Left lung (tissue), 14 donors: ENCODE measurements around the gene VWDE. TPM values are rescaled to one million over a fixed set of nuclear protein-coding genes. Genes with fewer than 3 reads are reported as not detected.
A peak's percentile ranks its signal among the peaks of the same experiment; 100 is the strongest.
"Not testable (repeated sequence)": the region's sequence is repeated elsewhere in the genome, so short reads cannot be mapped to it uniquely, and the experiment has no call there.

Experiments
- ATAC-seq: fragments of 200-7000 bp; cut with Tn5 transposase; one replicate; pipeline ENCODE4 v1.9.1; 2020; ENCODE audit warnings: moderate library complexity
- DNase-seq, 4 donors: peaks; one replicate each; pipeline ENCODE4 v3.0.0-alpha.2; 2013 to 2020
- H3K27ac ChIP-seq, 2 donors: fragments of 200-600 bp; sonication (generic) in 1 of 2; one replicate each; pipeline versions ENCODE4 v1.5.0 to v1.8.0; 2020 to 2021
- H3K27me3 ChIP-seq, 2 donors: fragments of 200-600 bp; sonication (generic) in 1 of 2; one replicate each; pipeline versions ENCODE4 v1.5.0 to v1.8.0; 2020 to 2021
- H3K36me3 ChIP-seq, 2 donors: fragments of 200-600 bp; sonication (generic) in 1 of 2; one replicate each; pipeline versions ENCODE4 v1.5.0 to v1.8.0; 2020 to 2021
- H3K4me1 ChIP-seq, 2 donors: fragments of 200-600 bp; one replicate each; pipeline ENCODE4 v1.8.0; 2021
- H3K4me3 ChIP-seq, 2 donors: fragments of 200-600 bp; sonication (generic) in 1 of 2; one replicate each; pipeline versions ENCODE4 v1.5.0 to v1.8.0; 2020 to 2021; ENCODE audit warnings: mild to moderate bottlenecking in 1 of 2
- H3K9me3 ChIP-seq, 2 donors: fragments of 200-600 bp; sonication (generic) in 1 of 2; one replicate each; pipeline versions ENCODE4 v1.5.0 to v1.8.0; 2020 to 2021
- intact Hi-C, 2 donors: fragments of 100-400 bp; cut with DNase I; formaldehyde crosslinking; loops; one replicate each; pipeline versions ENCODE4 v1.11.2 to v1.14.2; 2022
- long read RNA-seq, 12 donors: library from polyadenylated mRNA in 2 of 12; unstranded in 2 of 12; transcript quantifications; one replicate each; pipeline ENCODE4 v2.0.0 and lab custom pipeline, GENCODE V29; 2019 to 2026
- polyA plus RNA-seq, 6 donors: library from polyadenylated mRNA; unstranded; fragments of 120-200 nt; gene quantifications; one replicate each; pipeline ENCODE4 v1.2.1, GENCODE V29; 2013; ENCODE audit not compliant: insufficient read length in 6 of 6
- total RNA-seq, 2 donors: library from RNA; stranded (reverse); fragmentation: NEBNext Ultra II Directional; extraction: Animal tissue kit (Norgen Biotek cat#: 25700); gene quantifications; one replicate each; pipeline ENCODE4 v1.2.1, GENCODE V29; 2021
- TF ChIP-seq, protein P1 (sequence below), 2 donors: fragments of 200-600 bp; sonication (generic) in 1 of 2; IDR thresholded peaks; one replicate each; pipeline versions ENCODE4 v1.5.0 to v1.8.0; 2021; ENCODE audit warnings: antibody characterized with exemption in 2 of 2
- donor health status: DM: no; HTN: yes; CAD: no.
- donor health status: DM: no; HTN: no; CAD: no.

The VWDE gene
- total RNA-seq: 1 to 10 TPM; 2.6 to 4.3 TPM
- polyA plus RNA-seq: 1 to 10 TPM; 1.5 to 6.1 (median 3.6) TPM
- long read RNA-seq, donor 1: 0 reads
- long read RNA-seq, donor 2: 0 reads
- long read RNA-seq, donor 3: 0 reads
- long read RNA-seq, donor 4, partial matches to known transcripts: 1 of 1 reads
- long read RNA-seq, donor 4, other reads (novel, unspliced or antisense): 0 of 1 reads
- long read RNA-seq, donor 5: 0 reads
- long read RNA-seq, donor 6, partial matches to known transcripts: 0 of 2 reads
- long read RNA-seq, donor 6, other reads (novel, unspliced or antisense): 0 of 2 reads
- long read RNA-seq, donor 7: 0 reads
- long read RNA-seq, donor 8: 0 reads
- long read RNA-seq, donor 9: 0 reads
- long read RNA-seq, donor 10: 0 reads
- long read RNA-seq, donor 11, partial matches to known transcripts: 0 of 1 reads
- long read RNA-seq, donor 11, other reads (novel, unspliced or antisense): 0 of 1 reads
- long read RNA-seq, donor 12: 0 reads

GRCh38 chr7:12403287-12404181 lies at the start of gene VWDE:
Gene VWDE, minus strand, starts transcription at chr7:12403865. Its CDS starts 149 bp downstream, at chr7:12403716.
- Histone ChIP-seq H3K27ac (no peak within 1 kb of the TSS), H3K27me3 (peaks cover 0 to 25% of the 10 kb centered on the region in 2 donors), H3K9me3 (peaks cover 0 to 8% of the 10 kb centered on the region in 2 donors), H3K4me1 (peaks cover 0 to 16% of the 10 kb centered on the region in 2 donors), H3K36me3 (no peaks in the 10 kb centered on the region), H3K4me3 (peak within 1 kb of the TSS; percentile 39 to 51)
- ATAC-seq (peak; percentile 98), DNase-seq (peak; percentile 24 to 88 (median 53))
- intact Hi-C loops: no loop called here
- TF ChIP-seq, protein P1, sequence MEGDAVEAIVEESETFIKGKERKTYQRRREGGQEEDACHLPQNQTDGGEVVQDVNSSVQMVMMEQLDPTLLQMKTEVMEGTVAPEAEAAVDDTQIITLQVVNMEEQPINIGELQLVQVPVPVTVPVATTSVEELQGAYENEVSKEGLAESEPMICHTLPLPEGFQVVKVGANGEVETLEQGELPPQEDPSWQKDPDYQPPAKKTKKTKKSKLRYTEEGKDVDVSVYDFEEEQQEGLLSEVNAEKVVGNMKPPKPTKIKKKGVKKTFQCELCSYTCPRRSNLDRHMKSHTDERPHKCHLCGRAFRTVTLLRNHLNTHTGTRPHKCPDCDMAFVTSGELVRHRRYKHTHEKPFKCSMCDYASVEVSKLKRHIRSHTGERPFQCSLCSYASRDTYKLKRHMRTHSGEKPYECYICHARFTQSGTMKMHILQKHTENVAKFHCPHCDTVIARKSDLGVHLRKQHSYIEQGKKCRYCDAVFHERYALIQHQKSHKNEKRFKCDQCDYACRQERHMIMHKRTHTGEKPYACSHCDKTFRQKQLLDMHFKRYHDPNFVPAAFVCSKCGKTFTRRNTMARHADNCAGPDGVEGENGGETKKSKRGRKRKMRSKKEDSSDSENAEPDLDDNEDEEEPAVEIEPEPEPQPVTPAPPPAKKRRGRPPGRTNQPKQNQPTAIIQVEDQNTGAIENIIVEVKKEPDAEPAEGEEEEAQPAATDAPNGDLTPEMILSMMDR (IDR thresholded peaks at IDR 0.05): no peak

DNA sequence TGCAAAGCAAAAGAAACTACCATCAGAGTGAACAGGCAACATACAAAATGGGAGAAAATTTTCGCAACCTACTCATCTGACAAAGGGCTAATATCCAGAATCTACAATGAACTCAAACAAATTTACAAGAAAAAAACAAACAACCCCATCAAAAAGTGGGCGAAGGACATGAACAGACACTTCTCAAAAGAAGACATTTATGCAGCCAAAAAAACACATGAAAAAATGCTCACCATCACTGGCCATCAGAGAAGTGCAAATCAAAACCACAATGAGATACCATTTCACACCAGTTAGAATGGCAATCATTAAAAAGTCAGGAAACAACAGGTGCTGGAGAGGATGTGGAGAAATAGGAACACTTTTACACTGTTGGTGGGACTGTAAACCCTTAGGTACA lies 49.5 kb upstream of the VWDE start:
- H3K27ac ChIP-seq, H3K9me3 ChIP-seq, H3K4me3 ChIP-seq, intact Hi-C loops, H3K4me1 ChIP-seq, ATAC-seq, DNase-seq, H3K27me3 ChIP-seq, H3K36me3 ChIP-seq: not testable (repeated sequence)

DNA sequence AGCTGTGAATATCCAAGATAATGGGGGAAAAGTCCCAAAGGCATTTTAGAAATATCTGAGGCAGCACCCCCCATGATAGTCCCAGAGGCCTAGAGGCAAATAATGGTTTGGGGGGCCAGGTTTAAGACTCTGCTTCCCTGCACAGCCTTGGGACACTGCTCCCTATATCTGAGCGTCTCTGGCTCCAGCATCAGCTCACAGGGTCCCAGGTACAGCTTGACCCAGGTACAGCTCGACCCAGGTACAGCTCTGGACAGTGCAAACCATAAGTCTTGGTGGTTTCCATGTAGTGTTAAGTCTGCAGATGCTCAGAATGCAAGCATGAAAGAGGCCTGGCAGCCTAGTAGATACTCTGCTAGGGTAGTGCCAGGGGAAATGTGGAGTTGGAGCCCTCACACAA lies 47.0 kb upstream of the VWDE start:
- intact Hi-C loops: no loop called here
- H3K36me3 ChIP-seq: no peaks in the 10 kb centered on the region
- no peak overlapping the region for H3K4me3 ChIP-seq
- TF ChIP-seq, protein P1 (IDR thresholded peaks at IDR 0.05): no peak
- no peak overlapping the region for H3K27ac ChIP-seq
- H3K4me1 ChIP-seq: no peaks in the 10 kb centered on the region
- ATAC-seq (no peak), DNase-seq (no peak)
- no peaks in the 10 kb centered on the region for H3K9me3 ChIP-seq
- no peaks in the 10 kb centered on the region for H3K27me3 ChIP-seq

GRCh38 chr7:12444785-12445184 lies 41.1 kb upstream of the VWDE start:
- DNase-seq (no peak), ATAC-seq (no peak)
- Histone ChIP-seq H3K4me3 (no peak overlapping the region), H3K27me3 (no peaks in the 10 kb centered on the region), H3K36me3 (no peaks in the 10 kb centered on the region), H3K4me1 (no peaks in the 10 kb centered on the region), H3K27ac (no peak overlapping the region), H3K9me3 (no peaks in the 10 kb centered on the region)
- intact Hi-C loops: no loop called here
- TF ChIP-seq, protein P1 (IDR thresholded peaks at IDR 0.05): no peak

GRCh38 chr7:12440229-12440628 lies 36.6 kb upstream of the VWDE start:
- no peaks in the 10 kb centered on the region for H3K36me3 ChIP-seq
- ATAC-seq (no peak), DNase-seq (no peak)
- no peaks in the 10 kb centered on the region for H3K4me1 ChIP-seq
- no peaks in the 10 kb centered on the region for H3K27me3 ChIP-seq
- TF ChIP-seq, protein P1 (IDR thresholded peaks at IDR 0.05): no peak
- no peak overlapping the region for H3K4me3 ChIP-seq
- no peaks in the 10 kb centered on the region for H3K9me3 ChIP-seq
- intact Hi-C loops: no loop called here
- no peak overlapping the region for H3K27ac ChIP-seq
